ENCODE data around the gene PSMD6.
A peak's percentile ranks its signal among the peaks of the same experiment; 100 is the strongest.

PSMD6 gene

DNA sequence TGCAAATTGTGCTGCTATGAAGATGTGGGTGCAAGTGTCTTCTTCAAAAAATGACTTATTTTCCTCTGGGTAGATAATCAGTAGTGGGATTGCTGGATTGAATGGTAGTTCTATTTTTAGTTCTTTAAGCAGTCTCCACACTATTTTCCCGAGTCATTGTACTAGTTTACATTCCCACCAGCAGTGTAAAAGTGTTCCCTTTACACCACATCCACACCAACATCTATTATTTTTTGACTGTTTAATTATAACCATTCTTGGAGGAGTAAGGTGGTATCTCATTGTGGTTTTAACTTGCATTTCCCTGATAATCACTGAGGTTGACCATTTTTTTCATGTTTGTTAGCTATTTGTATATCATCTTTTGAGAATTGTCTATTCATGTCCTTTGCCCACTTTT is 19.7 kb upstream of the PSMD6 start:
- no peak for DNase-seq

DNA sequence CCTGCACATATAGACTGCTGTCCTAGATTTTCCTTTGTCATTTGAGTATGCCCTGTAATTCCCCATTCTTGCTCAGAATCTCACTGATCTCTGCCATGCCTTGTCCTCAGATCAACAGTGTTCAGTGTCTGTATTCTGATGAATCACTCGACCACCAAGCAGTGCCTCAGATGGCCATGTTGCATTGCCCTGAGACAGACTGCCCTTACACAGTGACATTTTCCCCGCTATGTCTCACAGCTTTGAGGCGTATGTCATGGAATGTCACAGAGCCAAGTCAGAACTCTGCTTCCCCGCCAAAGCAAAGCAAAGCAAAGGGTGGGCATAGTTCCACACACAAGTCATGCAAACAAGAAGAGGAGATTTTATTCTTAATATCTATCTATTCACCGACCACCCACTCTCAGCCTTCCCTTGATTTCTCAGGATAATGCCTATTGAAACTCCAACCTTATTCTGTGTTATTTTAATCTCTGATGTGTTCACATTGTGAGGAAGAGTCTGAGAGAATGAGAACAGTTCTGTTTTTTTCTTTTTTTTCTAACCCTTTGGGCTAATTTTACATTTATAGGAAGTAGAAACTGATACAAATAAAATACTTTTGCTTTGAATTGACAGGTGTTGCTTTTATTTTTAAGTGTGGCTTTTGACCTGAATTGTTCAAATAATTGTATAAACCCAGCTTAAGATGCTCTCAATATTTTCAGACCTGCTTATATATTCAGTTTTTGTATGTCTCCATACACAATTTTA is 16.9 kb upstream of the PSMD6 start:
- DNase-seq = no peak

DNA sequence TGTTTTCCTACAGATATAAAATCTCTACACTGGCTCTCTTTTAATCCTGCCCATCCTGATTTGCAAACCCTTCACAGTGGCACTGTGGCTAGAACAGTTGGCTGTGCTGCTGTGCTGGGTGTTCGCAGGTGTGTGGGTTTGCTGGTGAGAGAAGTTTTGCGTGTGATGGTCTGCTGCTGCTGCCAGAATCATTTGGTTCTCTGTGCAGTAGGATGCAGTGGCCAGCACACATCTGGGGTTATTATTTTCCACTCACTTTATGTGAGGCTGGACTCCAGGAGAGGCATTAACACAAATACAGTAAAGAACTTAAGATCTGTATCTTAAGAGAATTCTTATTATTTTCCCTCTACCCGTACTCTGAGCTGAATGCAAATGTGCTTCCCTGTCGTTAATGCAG is 16.0 kb upstream of the PSMD6 start:
- DNase-seq = no peak

DNA sequence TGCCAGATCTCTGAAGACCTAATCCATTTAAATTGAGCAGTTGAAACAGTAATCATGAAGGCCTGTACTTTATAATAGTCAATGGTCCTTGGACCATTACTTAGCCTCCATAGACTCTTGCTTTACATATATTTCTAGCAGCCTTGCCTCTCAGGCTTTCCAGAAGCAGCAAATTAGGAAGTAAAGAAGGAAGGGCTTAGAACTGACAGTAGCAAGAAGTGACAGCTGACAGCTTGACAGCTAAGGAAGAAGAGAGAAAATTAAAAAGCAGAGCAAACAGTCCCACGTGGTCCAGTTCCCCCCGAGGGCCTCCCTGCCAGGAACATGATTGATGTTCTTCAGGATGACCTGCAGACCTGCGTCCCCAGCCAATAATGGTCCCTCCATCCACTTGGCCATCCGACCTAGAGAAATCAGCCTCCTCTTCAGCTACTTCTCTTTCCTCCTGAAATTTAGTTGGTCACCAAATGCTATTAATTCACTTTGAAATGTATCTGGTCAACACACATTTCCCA is 15.0 kb upstream of the PSMD6 start:
- no peak for DNase-seq

DNA sequence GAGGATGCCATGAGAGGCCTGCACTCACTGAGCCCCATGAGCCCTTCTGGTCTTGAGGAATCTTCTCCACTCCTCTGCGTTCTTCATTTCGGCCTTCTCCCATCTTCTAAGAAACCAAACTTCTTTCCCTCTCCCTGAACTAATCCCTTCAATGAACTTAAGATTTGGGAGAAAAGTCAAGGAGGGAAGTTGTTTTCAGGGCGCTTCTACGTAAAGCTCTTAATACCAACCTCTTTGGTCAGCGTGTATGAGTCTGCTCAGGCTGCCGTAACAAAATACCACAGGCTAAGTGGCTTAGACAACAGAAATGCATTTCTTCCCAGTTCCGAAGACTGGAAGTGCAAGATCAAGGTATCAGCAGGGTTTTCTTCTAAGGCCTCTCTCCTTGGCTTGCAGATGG is 13.8 kb upstream of the PSMD6 start:
- no peak for DNase-seq

DNA sequence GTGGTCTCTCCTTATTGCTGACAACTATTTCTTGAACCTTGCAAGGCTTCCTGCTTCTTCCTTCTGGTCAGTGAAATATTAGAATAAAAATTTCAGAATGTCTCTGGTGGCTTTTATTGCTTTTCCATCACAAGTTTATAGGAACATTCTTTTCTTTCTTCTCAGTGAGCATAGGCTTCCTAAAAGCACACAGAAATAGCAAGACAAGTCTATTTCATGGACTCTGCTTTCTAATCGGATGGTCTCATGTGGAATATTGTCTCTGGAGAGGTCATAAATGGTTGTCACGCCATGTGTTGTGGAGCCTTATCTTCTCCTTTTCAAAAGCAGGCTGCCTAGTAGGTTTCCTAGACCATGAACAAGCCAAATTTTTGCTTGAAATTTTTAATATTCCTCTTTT is 9.8 kb upstream of the PSMD6 start:
- DNase-seq = no peak

DNA sequence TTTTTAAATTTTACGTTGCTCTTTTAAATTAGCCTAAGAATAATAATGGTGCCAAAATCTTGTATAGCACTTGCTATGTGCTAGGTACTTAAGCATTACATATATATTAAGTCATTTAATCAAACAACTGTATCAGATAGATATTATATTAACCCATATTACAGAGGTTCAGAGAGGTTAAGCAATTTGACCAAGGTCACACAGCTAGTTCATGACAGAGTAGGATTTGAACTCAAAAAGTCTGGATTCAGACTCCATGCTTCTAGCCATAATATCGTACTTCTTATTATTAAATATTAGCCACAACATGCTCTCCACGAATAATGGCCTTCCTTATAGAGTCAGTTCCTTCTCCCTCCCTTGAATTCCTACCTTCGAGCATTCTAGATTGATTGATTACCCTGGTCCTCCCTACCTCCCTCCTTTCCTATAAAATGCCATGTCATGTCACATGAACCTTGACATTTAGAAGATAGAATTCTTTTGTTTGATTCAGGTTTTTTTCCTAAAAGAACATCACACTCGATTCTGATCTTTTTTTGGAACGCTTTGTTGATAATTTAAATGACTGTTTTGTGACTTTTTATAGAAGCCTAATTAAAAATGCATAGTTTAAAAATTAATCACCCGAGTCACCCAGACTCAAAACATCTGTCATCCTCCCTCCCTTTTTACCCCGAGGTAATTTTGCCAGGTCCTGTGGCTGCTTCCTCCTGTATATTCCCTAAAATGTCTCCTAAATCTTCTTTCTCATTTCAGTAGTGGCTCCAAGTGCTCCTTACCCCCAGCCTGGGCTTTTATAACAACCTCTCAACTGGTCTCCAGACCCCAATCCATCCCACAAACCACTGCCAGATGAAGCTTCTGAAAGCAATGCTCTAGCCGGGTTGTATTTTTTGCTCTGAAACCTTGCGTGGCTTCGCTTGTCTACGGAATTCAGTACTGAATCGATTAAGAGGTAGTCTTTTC is 8.5 kb upstream of the PSMD6 start:
- DNase-seq = no peak

DNA sequence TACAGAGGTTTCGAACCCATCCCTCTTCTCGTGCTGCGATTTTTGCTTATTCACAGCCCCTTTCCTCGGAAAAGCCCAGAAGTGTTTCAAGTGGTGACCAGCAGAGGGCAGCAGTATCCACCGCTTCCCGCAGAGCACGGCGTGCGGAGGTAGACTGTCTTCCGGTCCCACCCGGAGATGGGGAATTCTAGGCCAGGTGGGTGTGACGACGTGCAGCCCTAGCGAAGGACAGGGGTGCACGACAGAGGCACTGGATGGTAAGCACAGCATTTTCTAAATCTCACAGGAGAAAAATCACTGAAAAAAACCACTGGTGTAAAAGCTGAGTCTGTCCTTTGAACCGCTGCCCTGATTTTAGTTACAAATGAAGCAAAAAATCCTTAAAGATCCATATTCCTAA is 7.4 kb upstream of the PSMD6 start:
- peak; percentile 20 for DNase-seq

DNA sequence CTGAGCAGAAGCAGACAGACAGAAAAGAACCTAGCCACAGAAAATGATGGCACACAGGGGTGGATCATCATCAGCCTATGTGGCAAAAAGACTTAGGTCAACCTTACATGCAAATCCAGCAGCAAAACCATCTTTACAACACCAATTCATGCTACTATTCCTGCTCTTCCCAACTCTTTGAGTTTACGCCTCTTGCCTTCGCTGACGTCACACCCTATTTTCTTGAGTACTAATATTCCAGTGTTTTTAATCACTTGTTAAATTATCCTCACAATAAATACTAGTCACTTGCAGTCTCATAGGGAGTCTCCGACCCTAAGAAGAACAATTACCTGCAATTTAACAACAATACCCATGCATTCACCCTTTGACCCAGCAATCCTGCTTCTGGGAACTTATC is 6.0 kb upstream of the PSMD6 start:
- no peak for DNase-seq

DNA sequence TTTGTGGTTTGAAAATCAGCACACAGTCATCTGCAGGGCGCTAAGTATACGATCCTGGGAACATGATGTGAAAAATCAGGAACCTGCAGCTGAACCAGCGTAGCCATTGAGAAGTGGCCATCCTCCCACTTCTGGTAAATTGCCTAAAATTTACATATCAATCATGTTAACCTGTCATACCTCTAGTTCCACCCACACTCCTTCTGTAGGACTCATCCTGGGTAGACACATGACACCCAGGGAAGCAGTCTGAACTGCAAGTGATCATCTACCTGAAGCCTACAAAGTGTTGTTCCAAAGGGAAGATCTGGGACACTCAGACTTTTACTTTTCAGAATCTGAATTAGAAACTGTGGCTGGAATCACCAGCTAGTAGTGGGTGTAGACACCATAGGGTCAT is 5.5 kb upstream of the PSMD6 start:
- no peak for DNase-seq

DNA sequence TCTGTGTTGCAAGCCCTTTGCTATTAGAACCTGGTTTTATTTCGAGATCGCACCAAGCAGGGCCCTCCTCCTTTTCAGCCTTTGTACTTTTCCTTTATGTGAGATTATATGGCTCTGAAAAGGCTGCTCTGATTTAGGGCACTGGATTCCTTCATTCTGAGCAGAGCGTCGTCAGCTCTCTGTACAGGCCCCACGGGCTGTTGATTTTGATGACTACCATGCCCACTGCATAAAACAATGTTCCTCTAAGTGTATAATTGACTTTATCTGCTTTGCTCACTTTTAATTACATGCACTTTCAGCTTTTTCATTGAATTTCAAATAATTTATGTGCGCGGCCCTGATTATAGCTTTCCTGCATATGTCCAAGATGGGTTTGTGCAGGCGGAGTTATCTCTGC is 4.4 kb upstream of the PSMD6 start:
- no peak for DNase-seq

DNA sequence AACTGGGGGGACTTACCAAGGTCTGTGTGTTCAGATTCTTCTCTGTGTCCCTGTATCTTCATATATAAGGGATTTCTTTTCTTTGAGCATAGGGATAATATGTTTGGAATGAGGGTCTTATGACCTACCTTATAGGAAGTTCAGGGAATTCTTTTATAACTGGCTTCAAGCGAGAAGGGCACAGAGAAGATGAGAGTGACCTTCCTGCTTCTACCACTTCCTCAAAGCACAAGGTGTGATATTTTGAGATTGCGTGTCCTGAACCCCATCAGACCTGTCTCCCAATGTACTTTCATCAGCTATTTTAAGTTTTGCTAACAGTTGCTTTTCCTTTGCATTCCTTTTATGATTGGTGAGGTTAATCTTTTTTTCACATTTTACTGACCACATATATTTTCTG is 3.1 kb upstream of the PSMD6 start:
- DNase-seq = no peak

DNA sequence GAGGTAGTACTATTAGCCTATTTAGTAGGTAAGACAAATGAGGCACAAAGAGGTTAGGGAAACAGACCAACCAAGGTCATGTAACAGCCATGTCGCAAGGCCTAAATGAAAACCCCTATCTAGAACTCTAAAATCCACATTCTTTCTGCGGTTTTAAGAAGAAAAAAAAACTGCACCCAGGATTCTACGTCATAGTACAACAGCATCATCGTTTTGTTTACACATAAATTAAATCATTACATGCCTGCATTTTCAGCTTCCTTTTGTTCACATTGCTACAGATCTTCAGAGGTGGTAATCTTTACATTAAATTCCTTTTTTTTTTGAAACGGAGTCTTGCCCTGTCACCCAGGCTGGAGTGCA is 548 bp upstream of the PSMD6 start:
- DNase-seq = no peak

DNA sequence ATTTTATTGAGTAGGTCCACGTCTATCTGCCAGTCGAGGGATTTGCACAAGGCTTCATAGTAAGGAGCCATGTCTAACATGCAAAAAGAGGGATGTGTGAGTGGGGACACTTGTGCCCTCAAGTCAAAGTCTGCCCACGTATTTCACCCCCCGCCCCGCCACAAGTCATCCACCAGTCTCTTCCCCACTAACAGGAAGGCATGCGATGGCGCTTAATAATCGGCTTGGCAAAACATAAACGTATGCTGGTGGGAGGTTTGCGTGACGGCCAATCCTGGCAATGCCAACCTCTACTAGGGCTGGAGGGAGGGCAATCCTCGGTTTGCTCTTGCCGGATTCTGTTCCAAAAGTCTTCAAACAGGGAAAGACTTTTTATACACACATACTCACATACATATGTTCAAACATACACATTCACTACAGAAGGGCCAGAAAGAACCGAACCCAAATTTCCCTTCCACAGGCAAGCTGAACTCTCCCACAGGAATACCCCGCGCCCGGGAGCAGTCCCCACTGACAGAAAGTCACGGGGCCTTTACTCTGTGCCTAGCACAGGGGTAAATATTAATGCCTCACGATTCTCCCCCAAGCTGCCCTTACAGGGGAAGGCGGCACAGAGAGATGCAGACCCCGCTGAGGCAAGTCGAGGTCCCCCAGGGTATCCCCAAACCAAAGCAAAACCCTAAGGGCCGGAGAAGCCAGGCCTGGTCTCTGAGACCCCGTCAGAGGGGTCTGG is 675 bp downstream of the PSMD6 start:
- DNase-seq = no peak

DNA sequence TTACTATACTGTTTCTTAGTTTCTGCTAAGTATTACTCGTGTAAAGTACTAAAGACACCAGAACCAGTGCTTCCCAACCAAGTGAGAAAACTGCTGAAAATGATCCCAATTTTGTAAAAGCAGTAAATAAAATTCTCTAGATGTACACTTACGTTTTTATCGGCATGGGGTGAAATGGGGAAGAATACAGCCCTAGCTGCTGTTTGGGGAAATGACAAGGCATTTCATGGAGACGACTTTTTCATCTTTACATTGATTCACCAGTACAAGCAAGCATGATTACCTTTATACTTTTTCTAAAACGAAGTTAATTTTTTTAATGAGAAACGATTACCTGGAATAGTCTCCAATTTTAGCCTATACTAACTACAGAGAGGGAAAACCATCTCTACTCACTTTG is 1.4 kb downstream of the PSMD6 start:
- no peak for DNase-seq

DNA sequence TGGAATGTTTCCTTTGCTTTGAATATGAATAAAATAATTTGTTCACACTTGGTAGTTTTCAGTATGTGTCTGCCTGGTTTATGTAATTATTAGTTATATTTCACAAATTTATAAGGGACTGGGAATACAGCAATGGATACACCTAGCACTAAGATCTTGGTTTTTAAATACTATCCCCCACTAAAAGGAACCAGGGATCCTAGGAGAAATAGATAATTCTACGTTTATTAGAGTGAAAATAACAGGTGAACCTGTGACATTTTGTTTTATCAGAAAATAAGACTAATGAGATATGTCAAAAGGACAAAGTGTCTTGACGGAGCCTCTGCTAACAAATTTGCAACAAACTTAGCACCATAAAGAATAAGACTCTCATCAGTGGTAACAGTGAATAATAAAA is 3.4 kb downstream of the PSMD6 start:
- DNase-seq = no peak

DNA sequence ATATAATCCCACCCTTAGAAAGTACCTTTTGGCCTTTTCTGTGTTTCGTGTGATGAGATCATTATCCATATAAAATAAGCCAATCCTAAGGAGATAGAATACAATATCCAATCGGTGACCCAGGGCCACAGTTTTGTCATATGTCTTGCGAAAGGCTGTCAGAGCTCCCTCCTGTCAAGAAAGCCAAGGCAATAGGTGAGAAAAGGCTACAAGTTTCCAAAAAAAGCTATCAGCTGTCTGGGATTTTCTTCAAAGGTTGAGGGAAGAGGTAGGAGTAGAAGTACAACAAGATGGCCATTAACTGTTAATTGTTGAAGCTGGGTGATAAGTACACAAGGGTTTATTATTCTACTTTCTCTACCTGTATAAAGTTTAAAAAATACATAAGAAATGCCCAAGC is 4.0 kb downstream of the PSMD6 start:
- no peak for DNase-seq

DNA sequence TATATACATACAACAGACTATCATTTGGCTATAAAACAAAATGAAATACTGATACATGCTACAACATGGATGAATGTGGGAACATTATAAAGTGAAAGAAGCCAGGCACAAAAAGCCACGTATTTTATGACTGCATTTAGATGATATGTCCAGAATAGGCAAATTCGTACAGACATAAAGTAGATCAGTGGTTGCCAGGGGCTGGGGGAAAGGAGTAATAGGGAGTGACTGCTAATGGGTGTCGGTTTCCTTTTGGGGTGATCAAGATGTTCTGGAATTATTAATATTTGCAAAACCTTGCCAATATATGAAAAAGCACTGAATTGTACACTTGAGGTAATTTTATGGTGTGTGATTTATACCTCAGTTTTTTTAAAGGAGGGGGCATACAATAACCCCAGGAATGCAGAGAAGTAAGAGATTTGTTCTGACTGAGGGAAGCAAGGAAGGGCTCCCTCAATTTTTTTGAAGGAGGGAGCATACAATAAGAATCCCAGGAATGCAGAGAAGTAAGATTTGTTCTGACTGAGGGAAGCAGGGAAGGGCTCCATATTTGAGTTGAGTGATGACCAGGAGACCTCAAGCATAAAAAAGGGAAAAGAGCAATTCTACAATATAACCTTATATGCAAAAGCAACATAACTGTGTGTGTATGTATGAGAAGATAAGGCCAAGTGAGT is 6.2 kb downstream of the PSMD6 start:
- no peak for DNase-seq

DNA sequence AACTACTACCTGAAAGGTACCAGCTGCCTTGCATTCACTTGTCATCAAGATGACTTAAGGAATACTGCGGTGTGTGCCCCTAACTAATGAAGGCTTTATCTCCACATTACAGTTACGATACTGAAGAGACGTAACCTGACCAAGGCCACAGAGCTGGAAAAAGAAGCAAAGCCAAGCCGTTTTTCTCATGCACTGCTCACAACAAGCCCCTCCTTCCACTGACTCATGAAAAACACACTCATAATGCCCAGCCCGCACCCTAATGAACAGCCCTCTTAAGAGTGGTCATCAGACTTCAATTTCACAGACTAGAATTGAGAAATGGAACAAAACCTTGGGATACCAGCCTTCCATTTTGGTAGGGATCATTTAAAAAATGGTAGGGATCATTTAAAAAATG is 11.6 kb downstream of the PSMD6 start:
- DNase-seq = no peak

DNA sequence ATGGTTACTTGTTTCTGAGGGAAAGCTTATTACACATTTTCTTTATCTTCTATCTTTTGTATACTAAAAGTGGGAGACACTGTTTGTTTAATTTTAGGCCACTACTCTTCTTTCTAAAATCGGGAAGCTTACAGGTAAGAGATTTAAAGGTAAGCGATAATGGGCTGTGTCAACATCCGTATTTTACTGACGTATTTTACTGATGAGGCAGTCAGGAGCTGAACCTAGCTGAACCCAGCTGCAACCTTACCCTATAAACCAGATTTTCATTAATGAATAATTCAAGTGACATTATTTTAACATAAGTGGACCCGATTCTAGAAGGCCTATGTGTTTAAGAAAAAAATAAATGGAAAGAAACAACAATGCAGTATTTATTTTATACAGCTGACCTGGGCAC is 13.1 kb downstream of the PSMD6 start:
- DNase-seq = no peak

DNA sequence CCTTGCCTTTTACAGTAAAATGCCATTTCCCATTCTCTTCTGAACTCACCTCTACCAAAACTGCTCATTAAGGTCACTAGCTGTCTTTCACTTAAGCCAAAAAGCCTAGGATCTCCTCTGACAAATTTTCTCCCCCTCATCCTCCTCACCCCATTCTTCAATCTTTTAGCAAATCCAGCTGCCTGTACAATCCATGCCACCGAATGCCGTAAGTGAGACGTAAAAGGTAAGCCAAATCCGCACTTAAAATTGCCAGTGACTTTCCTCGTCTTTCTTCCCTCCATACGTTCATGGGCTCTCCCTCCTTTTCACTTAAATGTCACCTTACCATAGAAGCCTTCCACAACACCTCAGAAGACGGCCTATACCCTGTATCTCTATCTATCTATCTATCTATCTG is 13.8 kb downstream of the PSMD6 start:
- no peak for DNase-seq

DNA sequence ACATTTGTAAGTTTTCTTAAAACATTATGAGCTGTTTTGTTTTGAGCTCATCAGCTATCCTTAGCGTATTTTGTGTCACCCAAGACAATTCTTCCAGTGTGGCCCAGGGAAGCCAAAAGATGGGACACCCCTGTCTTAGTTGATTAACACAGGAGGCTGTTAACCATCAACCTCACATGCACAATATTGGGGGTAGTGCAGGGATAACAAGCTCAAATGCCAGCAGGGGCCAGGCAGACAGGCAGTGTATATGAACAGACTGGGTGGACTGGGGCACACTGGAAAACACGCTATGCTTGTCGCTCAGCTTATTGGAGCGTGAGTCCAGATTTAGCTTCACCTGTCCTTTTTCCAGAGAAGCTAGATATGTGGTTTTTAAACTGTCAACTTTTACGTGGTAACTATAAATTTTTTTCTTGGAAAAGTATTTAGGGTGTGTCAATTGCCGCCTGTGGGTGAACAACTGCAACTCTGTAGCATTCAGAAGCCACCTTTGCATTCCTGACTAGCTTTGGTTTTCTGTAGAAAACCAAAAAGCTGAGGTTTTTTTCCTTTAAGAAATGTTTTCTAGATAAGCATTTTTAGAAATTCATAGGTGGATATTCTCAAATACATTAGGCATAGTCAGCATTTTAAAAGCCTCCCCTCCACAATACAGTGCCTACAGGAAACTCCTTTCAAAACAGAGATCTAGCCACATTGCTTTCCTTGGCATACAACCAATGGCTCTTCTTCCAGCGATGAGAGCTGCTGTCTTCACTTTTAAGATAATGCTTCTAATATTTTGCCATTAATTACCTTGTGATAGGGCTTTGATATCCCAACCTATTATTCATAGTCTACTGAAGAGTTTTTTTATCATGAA is 14.6 kb downstream of the PSMD6 start:
- no peak for DNase-seq
